Measurements from ENCODE around the gene POMT2. TPM values are rescaled to one million over a fixed set of nuclear protein-coding genes. Genes with fewer than 3 reads are reported as not detected.

The POMT2 gene
- total RNA-seq, 4 donors from 2014 or later, result 12.0 to 77.4 (median 24.9) TPM

DNA sequence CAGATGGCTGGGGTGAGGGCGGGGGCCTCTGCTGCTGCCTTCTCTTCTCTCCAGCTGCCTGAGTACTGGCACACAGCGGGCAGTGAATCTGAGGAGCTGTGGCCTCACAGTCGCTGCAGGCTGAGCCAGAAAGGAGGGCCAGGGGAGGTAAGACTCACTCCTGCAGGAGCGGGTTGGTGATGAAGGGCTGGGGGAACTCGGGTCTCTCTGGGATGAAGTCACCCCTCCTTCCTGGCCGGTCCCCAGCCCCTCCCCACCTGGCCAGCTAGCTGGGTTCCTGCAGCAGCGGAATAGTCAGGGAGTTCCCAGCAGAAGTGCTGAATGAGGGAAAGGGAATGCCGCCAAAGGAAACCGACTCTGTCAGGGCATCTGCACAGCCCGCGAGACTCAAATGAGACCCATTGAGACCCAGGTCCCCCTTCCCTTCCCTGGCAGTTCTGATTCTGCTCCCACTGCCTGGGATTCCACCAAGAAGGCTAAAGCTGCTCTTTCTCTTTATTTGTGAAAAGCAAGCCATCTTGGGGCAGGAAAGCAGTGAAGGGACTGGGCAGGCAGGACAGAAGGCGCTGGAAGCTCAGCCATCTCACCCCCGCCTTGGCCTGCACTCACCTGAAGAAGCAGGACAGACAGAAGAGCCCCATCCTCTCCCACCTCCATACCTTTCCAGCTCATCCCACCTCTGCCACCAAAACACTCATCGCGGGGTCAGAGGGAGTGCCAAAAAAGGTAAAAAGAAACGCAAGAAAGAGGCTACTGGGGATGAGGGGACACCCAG, 54.9 kb downstream of the POMT2 start:
- H3K4me1 ChIP-seq, result peaks cover 0 to under 1% (median 0%) of the 10 kb centered on the region in 4 donors
- TF ChIP-seq POLR2A (IDR thresholded peaks at IDR 0.05) (no peak), EP300 (IDR thresholded peaks at IDR 0.05; ENCODE audit: low read depth) (no peak), POLR2AphosphoS5 (IDR thresholded peaks at IDR 0.05) (no peak)
- TF ChIP-seq, protein P1, sequence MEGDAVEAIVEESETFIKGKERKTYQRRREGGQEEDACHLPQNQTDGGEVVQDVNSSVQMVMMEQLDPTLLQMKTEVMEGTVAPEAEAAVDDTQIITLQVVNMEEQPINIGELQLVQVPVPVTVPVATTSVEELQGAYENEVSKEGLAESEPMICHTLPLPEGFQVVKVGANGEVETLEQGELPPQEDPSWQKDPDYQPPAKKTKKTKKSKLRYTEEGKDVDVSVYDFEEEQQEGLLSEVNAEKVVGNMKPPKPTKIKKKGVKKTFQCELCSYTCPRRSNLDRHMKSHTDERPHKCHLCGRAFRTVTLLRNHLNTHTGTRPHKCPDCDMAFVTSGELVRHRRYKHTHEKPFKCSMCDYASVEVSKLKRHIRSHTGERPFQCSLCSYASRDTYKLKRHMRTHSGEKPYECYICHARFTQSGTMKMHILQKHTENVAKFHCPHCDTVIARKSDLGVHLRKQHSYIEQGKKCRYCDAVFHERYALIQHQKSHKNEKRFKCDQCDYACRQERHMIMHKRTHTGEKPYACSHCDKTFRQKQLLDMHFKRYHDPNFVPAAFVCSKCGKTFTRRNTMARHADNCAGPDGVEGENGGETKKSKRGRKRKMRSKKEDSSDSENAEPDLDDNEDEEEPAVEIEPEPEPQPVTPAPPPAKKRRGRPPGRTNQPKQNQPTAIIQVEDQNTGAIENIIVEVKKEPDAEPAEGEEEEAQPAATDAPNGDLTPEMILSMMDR (IDR thresholded peaks at IDR 0.05), result no peak
- intact Hi-C loops (cut with DNase I; ENCODE audit: low total_unique reads) (no loop called here), in situ Hi-C loops (cut with MboI; ENCODE audit: low pct_ligation_motif_present in 1 of 4, low pct_unique_long_range_greater_than_20kb in 1 of 4, low sequenced_read_pairs in 3 of 4) (no loop called here)
- WGBS, 2 donors (ENCODE audit: low coverage in 1 of 2), result 77% methylated on average over 16 of the region's 16 CpGs; no CpG with 5 or more reads in 1 of the 2 donors
- no peak for DNase-seq
- no peaks in the 10 kb centered on the region for H3K36me3 ChIP-seq
- H3K9me3 ChIP-seq, result peaks cover 0 to 3% of the 10 kb centered on the region in 2 donors
- peaks cover 30% of the 10 kb centered on the region for H3K27me3 ChIP-seq
- no peak overlapping the region for H3K27ac ChIP-seq
- no peak overlapping the region for H3K4me3 ChIP-seq

GRCh38 chr14:77265187-77265515, 55.5 kb downstream of the POMT2 start:
- in situ Hi-C loops (cut with MboI; ENCODE audit: low pct_ligation_motif_present in 1 of 4, low pct_unique_long_range_greater_than_20kb in 1 of 4, low sequenced_read_pairs in 3 of 4), result no loop called here
- H3K36me3 ChIP-seq, result no peaks in the 10 kb centered on the region
- intact Hi-C loops (cut with DNase I; ENCODE audit: low total_unique reads), result no loop called here
- peaks cover 29% of the 10 kb centered on the region for H3K27me3 ChIP-seq
- no peak for DNase-seq
- 76% methylated on average over 1 of the region's 2 CpGs; no CpG with 5 or more reads in 1 of the 2 donors for WGBS, 2 donors (ENCODE audit: low coverage in 1 of 2)
- H3K9me3 ChIP-seq, result peaks cover 0 to 3% of the 10 kb centered on the region in 2 donors
- no peak overlapping the region for H3K4me3 ChIP-seq
- H3K27ac ChIP-seq, result no peak overlapping the region
- H3K4me1 ChIP-seq, result no peaks in the 10 kb centered on the region
- TF ChIP-seq, protein P1 (IDR thresholded peaks at IDR 0.05), result no peak
- no peak for TF ChIP-seq POLR2AphosphoS5 (IDR thresholded peaks at IDR 0.05)
- TF ChIP-seq EP300 (IDR thresholded peaks at IDR 0.05; ENCODE audit: low read depth), result no peak
- no peak for TF ChIP-seq POLR2A (IDR thresholded peaks at IDR 0.05)

DNA sequence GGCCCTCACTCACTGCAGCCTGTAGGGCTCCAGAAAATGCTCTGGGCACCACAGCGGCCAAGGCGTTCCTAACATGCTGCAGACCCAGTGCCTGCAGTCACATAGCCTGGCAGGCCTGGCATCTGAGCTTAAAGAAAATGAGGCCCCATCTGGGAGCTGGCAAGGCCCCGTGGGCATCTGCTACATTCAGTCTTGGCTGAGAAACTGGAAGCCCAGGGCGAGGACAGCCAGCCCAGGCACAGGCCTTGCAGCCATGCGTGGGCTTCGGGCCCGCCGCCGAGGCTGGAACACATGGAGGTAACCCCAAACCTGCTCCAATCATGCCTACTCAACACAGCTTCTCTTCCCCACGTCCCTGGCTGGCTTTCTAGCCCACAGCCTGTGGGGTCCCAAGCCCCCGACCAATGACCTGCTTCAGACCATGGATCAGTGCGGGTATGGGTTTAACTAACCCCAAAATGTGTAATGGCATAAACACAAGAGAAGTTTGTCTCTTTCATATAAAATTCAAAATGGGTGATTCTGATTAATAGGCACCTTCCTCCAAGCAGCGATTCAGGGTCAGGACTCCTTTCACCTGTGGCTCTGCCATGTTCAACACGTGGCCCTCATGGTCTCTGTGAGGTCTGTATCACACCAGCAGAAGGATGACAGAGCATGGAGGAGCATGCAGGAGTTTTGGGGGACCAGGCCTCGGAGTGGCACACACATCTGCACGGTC, 56.1 kb downstream of the POMT2 start:
- in situ Hi-C loops (cut with MboI; ENCODE audit: low pct_ligation_motif_present in 1 of 4, low pct_unique_long_range_greater_than_20kb in 1 of 4, low sequenced_read_pairs in 3 of 4), result no loop called here
- TF ChIP-seq POLR2A (IDR thresholded peaks at IDR 0.05) (no peak), POLR2AphosphoS5 (IDR thresholded peaks at IDR 0.05) (no peak), EP300 (IDR thresholded peaks at IDR 0.05; ENCODE audit: low read depth) (no peak)
- TF ChIP-seq, protein P1 (IDR thresholded peaks at IDR 0.05), result no peak
- Histone ChIP-seq H3K36me3 (no peaks in the 10 kb centered on the region), H3K4me1 (no peaks in the 10 kb centered on the region), H3K27me3 (peaks cover 25% of the 10 kb centered on the region), H3K27ac (no peak overlapping the region), H3K9me3 (peaks cover 0 to 3% of the 10 kb centered on the region in 2 donors), H3K4me3 (no peak overlapping the region)
- intact Hi-C loops (cut with DNase I; ENCODE audit: low total_unique reads), result no loop called here
- WGBS, 2 donors (ENCODE audit: low coverage in 1 of 2), result 70 to 80% methylated on average over 1 to 13 of the region's 16 CpGs
- DNase-seq, result no peak

DNA sequence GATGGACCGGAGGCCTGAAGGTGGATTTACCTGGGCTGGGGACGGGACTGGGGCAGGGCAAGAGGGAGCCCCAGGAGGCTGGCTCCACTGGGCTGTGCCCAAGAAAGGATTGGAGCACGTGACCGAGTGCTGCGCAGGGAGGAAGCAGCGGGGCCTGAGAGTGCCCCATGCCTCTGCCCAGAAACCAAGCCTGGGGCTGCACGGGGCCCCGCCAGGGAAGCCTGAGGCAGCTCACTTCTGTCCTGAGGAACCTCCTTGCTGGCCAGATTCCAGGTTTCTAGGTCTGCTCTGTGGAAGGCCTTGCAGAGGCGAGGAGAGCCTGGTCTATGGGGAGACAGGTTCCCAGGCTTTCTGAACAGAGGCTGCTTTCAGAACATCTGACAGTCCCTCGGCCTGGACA, 60.1 kb downstream of the POMT2 start:
- H3K9me3 ChIP-seq, result no peaks in the 10 kb centered on the region
- no peak for TF ChIP-seq POLR2A (IDR thresholded peaks at IDR 0.05)
- TF ChIP-seq, protein P1 (IDR thresholded peaks at IDR 0.05), result no peak
- TF ChIP-seq EP300 (IDR thresholded peaks at IDR 0.05; ENCODE audit: low read depth), result no peak
- TF ChIP-seq POLR2AphosphoS5 (IDR thresholded peaks at IDR 0.05), result no peak
- in situ Hi-C loops (cut with MboI; ENCODE audit: low pct_ligation_motif_present in 1 of 4, low pct_unique_long_range_greater_than_20kb in 1 of 4, low sequenced_read_pairs in 3 of 4), result no loop called here
- intact Hi-C loops (cut with DNase I; ENCODE audit: low total_unique reads), result no loop called here
- no peak overlapping the region for H3K27ac ChIP-seq
- H3K36me3 ChIP-seq, result no peaks in the 10 kb centered on the region
- H3K4me3 ChIP-seq, result no peak overlapping the region
- 55% methylated on average over 10 of the region's 10 CpGs; no CpG with 5 or more reads in 1 of the 2 donors for WGBS, 2 donors (ENCODE audit: low coverage in 1 of 2)
- peaks cover 6% of the 10 kb centered on the region for H3K27me3 ChIP-seq
- DNase-seq, result no peak
- H3K4me1 ChIP-seq, result no peaks in the 10 kb centered on the region
